NCI-H2196 treated with DMSO at 0.1 percent for 48 hours (cell line): Measurements from ENCODE around the gene PRKAR2B.
"Not testable (repeated sequence)": the region's sequence is repeated elsewhere in the genome, so short reads cannot be mapped to it uniquely, and the experiment has no call there.

Experiments
- DNase-seq: peaks from one replicate; lab custom pipeline; 2025; ENCODE audit not compliant: unreplicated experiment; lab: John Stamatoyannopoulos, UW

Gene PRKAR2B

GRCh38 chr7:107026166-107026565 lies 18.3 kb upstream of the PRKAR2B start:
- no peak for DNase-seq

- DNase-seq = no peak
These were observed 17.3 kb upstream of the PRKAR2B start for GRCh38 chr7:107027208-107027607.

- DNase-seq = no peak
These were observed 15.3 kb upstream of the PRKAR2B start for GRCh38 chr7:107029061-107029763.

- no peak for DNase-seq
These were observed 14.7 kb upstream of the PRKAR2B start for GRCh38 chr7:107029764-107030286.

GRCh38 chr7:107032050-107032449 lies 12.5 kb upstream of the PRKAR2B start:
- DNase-seq = no peak

- no peak for DNase-seq
These were observed 11.6 kb upstream of the PRKAR2B start for GRCh38 chr7:107032720-107033438.

GRCh38 chr7:107034553-107034952 lies 10.0 kb upstream of the PRKAR2B start:
- no peak for DNase-seq

GRCh38 chr7:107035446-107035845 lies 9.1 kb upstream of the PRKAR2B start:
- DNase-seq = no peak

- no peak for DNase-seq
These were observed 8.0 kb upstream of the PRKAR2B start for GRCh38 chr7:107036535-107036934.

GRCh38 chr7:107037717-107038603 lies 6.5 kb upstream of the PRKAR2B start:
- DNase-seq = no peak

GRCh38 chr7:107039199-107039900 lies 5.2 kb upstream of the PRKAR2B start:
- DNase-seq = no peak

- no peak for DNase-seq
These were observed 3.4 kb upstream of the PRKAR2B start for GRCh38 chr7:107041097-107041496.

- not testable (repeated sequence) for DNase-seq
These were observed 2.7 kb upstream of the PRKAR2B start for GRCh38 chr7:107041764-107042163.

GRCh38 chr7:107042326-107042910 lies 2.1 kb upstream of the PRKAR2B start:
- not testable (repeated sequence) for DNase-seq

- DNase-seq = no peak
These were observed 1.0 kb upstream of the PRKAR2B start for GRCh38 chr7:107043491-107043890.

GRCh38 chr7:107043921-107044346 lies 571 bp upstream of the PRKAR2B start:
- no peak for DNase-seq

- DNase-seq = no peak
These were observed 873 bp downstream of the PRKAR2B start for GRCh38 chr7:107045195-107045960.

- no peak for DNase-seq
These were observed 1.5 kb downstream of the PRKAR2B start for GRCh38 chr7:107045980-107046379.

- no peak for DNase-seq
These were observed 2.2 kb downstream of the PRKAR2B start for GRCh38 chr7:107046491-107047259.
